RKO (cell line): Measurements from ENCODE around the gene CACNA1C.
A peak's percentile ranks its signal among the peaks of the same experiment; 100 is the strongest.
"Not testable (repeated sequence)": the region's sequence is repeated elsewhere in the genome, so short reads cannot be mapped to it uniquely, and the experiment has no call there.

Source experiments
- DNase-seq: peaks from one replicate; pipeline ENCODE4 v3.0.0-alpha.2; 2016; ENCODE audit warnings: low spot score

Gene CACNA1C

GRCh38 chr12:2076196-2076570, 23.4 kb downstream of the CACNA1C start:
- no peak for DNase-seq

- DNase-seq: no peak
Observed at GRCh38 chr12:2076728-2077127, 23.9 kb downstream of the CACNA1C start.

GRCh38 chr12:2080604-2081003, 27.8 kb downstream of the CACNA1C start:
- DNase-seq: no peak

DNA sequence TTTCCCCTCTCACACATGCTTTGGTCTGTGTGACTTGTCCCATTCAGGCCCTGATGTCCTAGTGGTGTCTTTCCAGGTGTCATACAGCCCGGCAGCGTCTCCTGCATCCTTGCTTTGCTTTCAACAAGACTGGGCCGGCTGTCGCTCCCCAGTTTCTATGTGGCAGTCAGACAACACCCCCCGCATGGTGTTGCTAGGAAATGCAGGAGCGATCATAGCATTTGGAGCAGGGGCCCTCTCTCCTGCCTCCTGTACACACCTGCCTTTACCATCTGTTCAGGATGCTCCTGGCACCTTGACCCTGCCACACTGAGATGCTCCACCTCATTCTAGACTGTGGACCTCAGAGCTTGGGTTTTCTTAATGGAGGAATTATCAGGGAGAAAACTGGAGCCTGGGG, 29.5 kb downstream of the CACNA1C start:
- no peak for DNase-seq

DNA sequence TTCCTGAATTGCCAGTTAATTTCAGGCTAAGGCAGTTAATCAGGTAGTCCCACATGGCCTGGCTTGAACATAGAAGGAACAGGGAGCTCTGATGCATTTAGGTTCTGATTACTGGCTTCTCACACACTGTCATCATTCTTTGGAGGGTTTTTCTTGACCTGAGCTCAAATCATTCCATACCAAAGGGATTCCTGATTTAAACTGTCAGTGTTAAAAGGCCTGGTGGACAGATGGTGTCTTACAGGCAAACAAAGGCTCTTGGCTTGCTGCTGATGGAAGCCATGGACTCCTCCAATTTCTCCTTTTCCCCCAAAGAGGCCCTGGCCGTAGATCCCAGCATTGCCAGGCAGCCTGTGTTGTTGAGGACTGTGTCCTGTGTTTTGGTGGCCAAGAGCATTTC, 30.2 kb downstream of the CACNA1C start:
- no peak for DNase-seq

DNA sequence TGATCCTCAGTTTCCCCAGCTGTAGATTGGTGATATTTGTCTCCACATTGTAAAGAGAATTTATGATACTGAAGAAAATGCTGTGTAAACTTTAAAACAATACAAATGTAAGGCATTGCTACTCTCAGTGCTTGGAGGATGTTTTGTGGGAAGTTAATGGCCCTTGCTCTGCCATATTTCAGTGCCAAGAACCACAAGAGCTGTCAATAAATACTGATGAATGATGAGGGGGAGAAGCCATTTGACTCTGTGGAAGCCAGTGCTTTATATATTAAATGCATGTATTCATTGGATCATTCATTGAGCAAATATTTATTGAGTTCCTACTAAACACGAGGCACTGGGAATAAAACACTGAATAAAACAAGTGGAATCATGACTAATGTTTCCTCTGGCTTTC, 30.8 kb downstream of the CACNA1C start:
- DNase-seq: no peak

DNA sequence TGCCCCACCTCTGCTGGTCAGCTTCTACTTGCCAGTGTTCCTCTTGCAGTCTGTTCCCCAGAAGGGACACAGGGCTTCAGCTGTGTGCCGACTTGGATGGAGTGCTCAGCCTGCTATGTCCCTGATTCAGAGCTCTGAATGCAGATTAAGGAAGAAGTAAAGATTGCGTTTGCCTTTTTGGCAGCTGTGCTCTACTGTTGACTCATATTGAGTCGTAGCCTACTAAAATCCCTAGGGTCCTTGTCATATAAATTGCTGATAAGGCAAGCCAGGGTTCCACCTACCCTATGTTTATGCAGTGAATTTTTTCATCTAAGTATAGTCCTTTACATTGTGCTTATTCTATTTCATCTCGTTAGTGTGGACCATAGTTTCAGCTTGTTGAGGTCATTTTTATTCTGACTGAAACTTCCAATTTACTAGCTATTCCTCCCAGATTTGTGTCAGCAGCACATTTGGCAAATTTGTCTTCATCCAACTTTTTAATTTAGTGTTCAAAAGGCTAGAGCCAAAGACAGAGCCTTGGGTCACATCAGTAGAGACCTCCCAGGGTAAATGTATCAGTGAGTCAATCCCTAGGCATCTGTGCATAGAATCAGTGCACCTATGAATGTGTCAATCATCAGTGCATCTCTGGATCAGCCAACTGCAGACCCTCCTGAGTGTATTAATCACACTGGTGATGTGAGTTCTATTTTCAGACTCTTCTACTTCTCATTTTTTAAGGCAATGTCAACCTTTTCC, 31.9 kb downstream of the CACNA1C start:
- peak; percentile 22 for DNase-seq

GRCh38 chr12:2092354-2092753, 39.6 kb downstream of the CACNA1C start:
- no peak for DNase-seq

DNA sequence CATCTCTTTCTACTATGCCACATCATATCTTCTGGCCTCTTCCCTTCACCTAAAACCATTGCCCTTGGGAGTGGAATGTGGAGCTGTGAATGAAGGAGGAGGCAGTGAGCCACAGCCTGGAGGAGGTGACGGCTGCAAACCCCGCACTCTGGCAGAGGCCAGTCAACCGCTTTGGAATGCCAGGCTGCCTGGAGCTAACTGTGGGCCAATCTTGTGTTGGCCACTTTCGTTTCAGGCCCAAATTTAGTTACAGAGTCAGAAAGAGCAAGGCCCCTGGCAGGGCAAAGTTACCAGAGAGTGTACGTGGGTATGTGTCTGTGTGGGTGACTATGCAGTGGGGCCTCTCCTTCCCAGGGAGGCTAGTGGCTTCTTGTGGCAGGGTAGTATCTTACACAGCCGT, 40.1 kb downstream of the CACNA1C start:
- DNase-seq: no peak

DNA sequence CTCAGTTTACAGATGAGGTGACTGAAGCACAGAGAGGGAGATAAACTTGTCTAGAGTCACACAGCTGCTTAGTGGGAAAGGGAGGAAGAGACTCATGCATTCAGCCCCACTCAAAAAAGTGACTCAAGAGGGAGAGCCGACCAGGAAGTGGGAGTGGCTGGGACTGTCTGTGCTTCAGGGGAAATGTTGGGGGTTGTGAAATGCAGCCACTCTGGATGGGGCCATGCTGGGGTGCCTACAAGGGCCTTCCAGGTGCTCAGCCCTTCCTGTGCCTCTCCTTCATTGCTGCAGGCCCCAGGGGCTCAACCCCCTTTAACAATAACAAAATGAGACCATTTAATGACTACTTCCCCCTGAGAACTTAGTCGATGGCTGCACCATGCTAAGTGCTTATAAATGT, 41.8 kb downstream of the CACNA1C start:
- DNase-seq: no peak

- no peak for DNase-seq
Observed at GRCh38 chr12:2095878-2096277, 43.1 kb downstream of the CACNA1C start.

DNA sequence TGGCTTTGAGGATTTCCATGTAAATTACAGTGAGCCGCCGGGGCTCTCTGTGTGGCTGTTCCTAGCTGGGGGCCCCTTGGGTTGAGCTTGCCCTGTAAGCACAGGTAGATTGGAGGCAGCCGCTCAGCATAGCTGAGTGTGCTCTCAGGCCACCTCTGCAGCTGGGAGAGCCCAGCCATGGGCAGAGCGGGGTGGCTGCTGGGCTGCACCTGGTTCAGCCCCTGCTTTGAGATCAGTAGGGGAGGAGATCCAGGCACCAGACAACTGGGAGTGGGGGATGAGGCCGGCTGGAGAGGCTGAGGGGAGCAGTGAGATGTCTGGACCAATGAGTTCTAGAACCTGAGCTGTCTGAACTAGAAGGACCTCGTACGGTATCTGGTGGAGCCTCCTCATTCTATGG, 44.8 kb downstream of the CACNA1C start:
- no peak for DNase-seq

DNA sequence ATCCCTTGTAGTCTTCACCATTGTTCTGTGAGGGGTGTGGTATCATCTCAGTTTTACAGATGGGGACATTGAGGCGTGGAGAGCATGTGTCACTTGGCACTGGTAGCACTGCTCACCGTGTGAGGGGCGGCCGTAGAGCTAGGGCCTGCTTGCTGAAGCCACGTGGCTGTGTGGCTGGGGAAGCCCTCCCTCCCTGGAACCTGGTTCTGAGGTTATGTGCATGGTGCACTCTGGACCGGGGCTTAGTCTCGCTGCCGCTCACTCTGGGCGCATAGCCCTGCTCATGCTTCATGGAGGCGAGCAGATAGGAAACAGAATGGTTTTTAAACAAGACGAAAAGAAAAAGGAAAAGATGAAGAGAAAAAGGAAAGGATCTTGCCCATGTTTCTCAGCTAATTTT, 46.1 kb downstream of the CACNA1C start:
- DNase-seq: no peak

GRCh38 chr12:2099595-2099994, 46.8 kb downstream of the CACNA1C start:
- no peak for DNase-seq

- DNase-seq: no peak
Observed at GRCh38 chr12:2101359-2101758, 48.6 kb downstream of the CACNA1C start.

GRCh38 chr12:2101771-2102170, 49.0 kb downstream of the CACNA1C start:
- DNase-seq: no peak

DNA sequence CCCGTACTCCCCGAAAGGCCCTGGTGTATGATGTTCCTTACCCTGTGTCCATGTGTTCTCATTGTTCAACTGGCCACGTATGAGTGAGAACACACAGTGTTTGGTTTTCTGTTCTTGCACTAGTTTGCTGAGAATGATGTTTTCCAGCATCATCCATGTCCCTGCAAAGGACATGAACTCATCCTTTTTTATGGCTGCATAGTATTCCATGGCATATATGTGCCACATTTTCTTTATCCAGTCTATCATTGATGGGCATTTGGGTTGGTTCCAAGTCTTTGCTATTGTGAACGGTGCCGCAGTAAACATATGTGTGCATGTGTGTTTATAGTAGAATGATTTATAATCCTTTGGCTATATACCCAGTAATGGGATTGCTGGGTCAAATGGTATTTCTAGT, 49.9 kb downstream of the CACNA1C start:
- not testable (repeated sequence) for DNase-seq

DNA sequence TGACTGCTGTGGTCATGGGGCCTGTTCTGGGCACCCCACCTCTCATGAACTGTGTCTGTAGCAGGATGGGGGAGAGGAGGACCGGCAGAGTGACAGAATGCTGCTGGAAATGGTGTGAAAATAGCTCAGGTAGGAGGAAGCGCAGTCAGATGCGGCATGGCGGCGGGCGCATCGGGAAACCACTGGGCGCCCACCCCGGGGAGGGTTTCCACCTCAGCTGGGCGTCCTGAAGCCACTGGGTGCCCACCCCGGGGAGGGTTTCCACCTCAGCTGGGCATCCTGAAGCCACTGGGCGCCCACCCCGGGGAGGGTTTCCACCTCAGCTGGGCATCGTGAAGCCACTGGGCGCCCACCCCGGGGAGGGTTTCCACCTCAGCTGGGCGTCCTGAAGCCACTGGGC, 52.6 kb downstream of the CACNA1C start:
- DNase-seq: not testable (repeated sequence)

GRCh38 chr12:2108166-2108565, 55.4 kb downstream of the CACNA1C start:
- DNase-seq: no peak

DNA sequence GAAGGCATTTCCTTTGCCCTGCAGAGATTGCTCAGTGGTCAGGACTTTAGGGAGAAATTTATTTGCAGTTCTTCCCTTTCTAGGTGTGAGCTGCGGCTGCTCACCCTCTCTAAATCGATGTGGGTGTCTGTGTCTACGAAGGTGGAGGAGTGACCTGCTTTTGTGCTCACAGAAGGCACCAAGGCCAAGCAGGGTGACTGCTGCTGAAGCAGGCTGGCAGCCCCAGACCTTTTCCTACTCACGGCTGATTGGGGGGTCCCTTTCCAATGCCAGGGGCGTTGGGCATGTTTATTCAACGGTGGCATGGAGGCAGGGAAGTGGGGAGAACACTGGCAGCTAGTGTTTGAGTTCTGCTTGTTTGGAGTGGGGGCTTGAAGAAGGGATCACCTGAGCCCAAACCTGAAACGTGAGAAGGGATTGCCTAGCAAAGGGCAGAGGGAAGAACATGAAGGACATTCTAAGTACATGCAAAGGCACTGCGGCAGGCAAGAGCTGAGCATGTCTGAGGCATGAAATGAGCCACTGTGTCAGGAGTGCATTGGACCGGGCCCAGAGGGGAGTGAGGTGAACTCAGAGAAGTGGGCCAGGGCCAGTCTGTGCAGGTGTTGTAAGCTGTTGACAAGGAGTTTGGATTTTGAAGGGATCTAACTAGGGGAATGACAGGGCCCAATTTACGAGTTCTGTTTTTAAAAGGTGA, 56.3 kb downstream of the CACNA1C start:
- DNase-seq: no peak

DNA sequence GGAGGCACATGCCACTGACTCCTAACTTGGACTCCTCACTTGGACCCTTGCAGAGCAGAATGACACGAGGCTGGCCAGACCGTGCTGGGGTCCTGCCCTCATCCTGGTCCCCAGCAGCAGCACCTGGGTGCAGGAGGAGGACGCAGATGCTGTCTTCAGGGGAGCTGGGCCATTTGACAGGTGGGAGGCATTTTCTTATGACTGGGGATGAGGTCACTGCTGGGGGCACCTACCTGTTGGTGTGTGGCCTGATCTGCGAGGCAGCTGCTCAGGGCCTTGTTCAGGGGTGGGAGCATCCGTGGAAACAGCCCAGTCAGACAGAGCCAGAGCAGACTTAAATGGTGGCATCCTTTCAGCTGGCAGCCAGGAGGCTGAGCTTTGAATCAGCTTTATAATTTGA, 57.3 kb downstream of the CACNA1C start:
- DNase-seq: no peak

GRCh38 chr12:2110849-2111566, 58.2 kb downstream of the CACNA1C start:
- no peak for DNase-seq

DNA sequence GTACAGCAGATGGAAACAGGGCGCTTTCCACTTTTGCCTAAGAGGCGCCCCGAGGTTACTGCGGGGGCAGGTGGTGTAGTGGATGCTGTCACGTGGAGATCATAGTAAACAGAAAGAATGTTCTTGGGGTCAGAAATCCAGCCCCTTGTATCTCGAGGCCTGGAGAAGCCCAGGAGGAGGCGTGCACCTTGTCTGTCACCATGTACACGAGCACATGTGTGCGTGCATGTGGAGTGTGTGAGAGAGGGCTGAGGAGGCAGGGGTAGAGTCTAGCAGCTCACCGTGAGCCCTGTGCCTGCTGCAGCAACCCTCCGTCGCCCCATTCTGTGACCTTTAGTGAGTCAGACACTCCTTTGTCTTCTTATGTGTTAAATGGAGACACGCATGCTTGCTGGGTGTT, 59.0 kb downstream of the CACNA1C start:
- no peak for DNase-seq
